Measurements from ENCODE around the gene ANKRD63. TPM values are rescaled to one million over a fixed set of nuclear protein-coding genes. Genes with fewer than 3 reads are reported as not detected.

Gene ANKRD63
- total RNA-seq, 1 experiment from 2014 or later, result not detected

- ChIA-PET CTCF (interaction anchor here (1.7 to 3.4 kb wide), 3 partner anchors 24 to 32 kb away, joined by 12 to 36 read pairs (median 13); no protein-coding TSS in a partner anchor), POLR2A (interaction anchor here (0.9 to 1.7 kb wide), 6 partner anchors 8 to 146 kb away, joined by 3 to 7 read pairs (median 4); partner anchors contain the start of gene PAK6)
- intact Hi-C loops (cut with micrococcal nuclease), result no loop called here
- Mint-ChIP-seq H3K4me1 (ENCODE audit: insufficient read depth, unreplicated experiment) (peaks cover 12% of the 10 kb centered on the region), H3K27me3 (ENCODE audit: insufficient read depth, unreplicated experiment) (no peaks in the 10 kb centered on the region), H3K36me3 (ENCODE audit: insufficient read depth, unreplicated experiment) (peaks cover 31% of the 10 kb centered on the region), H3K9me3 (ENCODE audit: unreplicated experiment) (no peaks in the 10 kb centered on the region), H3K27ac (ENCODE audit: low read depth, unreplicated experiment) (peak overlapping the region; percentile 49), H3K4me3 (ENCODE audit: unreplicated experiment) (no peak overlapping the region)
- DNase-seq (ENCODE audit: unreplicated experiment), result no peak
- no peak for TF ChIP-seq CTCF (IDR thresholded peaks at IDR 0.05; ENCODE audit: unreplicated experiment)
- BruUV-seq (replicated peaks), result no TSS peak
These were observed 33.2 kb downstream of the ANKRD63 start for GRCh38 chr15:40249477-40250303.

GRCh38 chr15:40248006-40248783, 34.7 kb downstream of the ANKRD63 start:
- CTCF ChIA-PET, result interaction anchor here (0.8 to 3.4 kb wide), 4 partner anchors 26 to 90 kb away, joined by 4 to 36 read pairs (median 10); no protein-coding TSS in a partner anchor
- H3K27me3 Mint-ChIP-seq (ENCODE audit: insufficient read depth, unreplicated experiment), result no peaks in the 10 kb centered on the region

GRCh38 chr15:40247406-40247971, 35.4 kb downstream of the ANKRD63 start:
- H3K36me3 Mint-ChIP-seq (ENCODE audit: insufficient read depth, unreplicated experiment), result peaks cover 18% of the 10 kb centered on the region
- no peaks in the 10 kb centered on the region for H3K27me3 Mint-ChIP-seq (ENCODE audit: insufficient read depth, unreplicated experiment)
- no TSS peak for BruUV-seq (replicated peaks)
- no peak for TF ChIP-seq CTCF (IDR thresholded peaks at IDR 0.05; ENCODE audit: unreplicated experiment)
- H3K9me3 Mint-ChIP-seq (ENCODE audit: unreplicated experiment), result no peaks in the 10 kb centered on the region
- H3K27ac Mint-ChIP-seq (ENCODE audit: low read depth, unreplicated experiment), result no peak overlapping the region
- H3K4me1 Mint-ChIP-seq (ENCODE audit: insufficient read depth, unreplicated experiment), result peaks cover 22% of the 10 kb centered on the region
- no peak overlapping the region for H3K4me3 Mint-ChIP-seq (ENCODE audit: unreplicated experiment)
- intact Hi-C loops (cut with micrococcal nuclease), result no loop called here
- ChIA-PET POLR2A (interaction anchor here (1.1 kb wide), 1 partner anchor 19 kb away, joined by 3 read pairs; no protein-coding TSS in a partner anchor), CTCF (interaction anchor here (0.8 to 3.4 kb wide), 6 partner anchors 27 to 90 kb away, joined by 3 to 36 read pairs (median 6); no protein-coding TSS in a partner anchor)
- no peak for DNase-seq (ENCODE audit: unreplicated experiment)

More at GRCh38 chr15:40248006-40248783, 34.7 kb downstream of the ANKRD63 start:
- Mint-ChIP-seq H3K27ac (ENCODE audit: low read depth, unreplicated experiment) (no peak overlapping the region), H3K36me3 (ENCODE audit: insufficient read depth, unreplicated experiment) (peaks cover 23% of the 10 kb centered on the region), H3K4me1 (ENCODE audit: insufficient read depth, unreplicated experiment) (peaks cover 15% of the 10 kb centered on the region), H3K4me3 (ENCODE audit: unreplicated experiment) (no peak overlapping the region), H3K9me3 (ENCODE audit: unreplicated experiment) (no peaks in the 10 kb centered on the region)
- POLR2A ChIA-PET, result interaction anchor here (0.9 to 1.6 kb wide), 2 partner anchors 19 to 128 kb away, joined by 3 to 4 read pairs; no protein-coding TSS in a partner anchor
- no TSS peak for BruUV-seq (replicated peaks)
- no peak for TF ChIP-seq CTCF (IDR thresholded peaks at IDR 0.05; ENCODE audit: unreplicated experiment)
- DNase-seq (ENCODE audit: unreplicated experiment), result no peak
- intact Hi-C loops (cut with micrococcal nuclease), result no loop called here
